Measurements from ENCODE around the gene SMOC1.
A peak's percentile ranks its signal among the peaks of the same experiment; 100 is the strongest.

Gene SMOC1

GRCh38 chr14:70011098-70011497 lies 131.9 kb downstream of the SMOC1 start:
- no peak for DNase-seq (ENCODE audit: low spot score)

DNA sequence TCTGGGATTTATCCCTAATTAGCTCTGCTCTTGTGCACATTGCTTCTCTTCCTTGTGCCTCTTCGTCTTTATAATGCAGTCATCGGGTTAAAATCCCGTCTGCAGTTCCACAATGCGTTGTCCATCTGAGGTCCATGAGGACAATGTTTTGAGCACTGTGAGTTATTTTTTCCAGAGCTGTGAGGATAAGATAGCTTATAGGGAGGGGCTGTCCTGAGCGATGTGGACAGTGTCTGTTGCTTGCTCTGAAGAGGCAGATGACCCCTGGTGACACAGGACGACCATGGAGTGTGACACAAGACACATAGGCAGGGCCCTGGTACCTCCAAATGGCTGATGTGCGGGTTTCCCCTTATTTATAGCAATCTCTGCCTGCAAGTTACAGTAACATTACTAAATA lies 132.5 kb downstream of the SMOC1 start:
- no peak for DNase-seq (ENCODE audit: low spot score)

DNA sequence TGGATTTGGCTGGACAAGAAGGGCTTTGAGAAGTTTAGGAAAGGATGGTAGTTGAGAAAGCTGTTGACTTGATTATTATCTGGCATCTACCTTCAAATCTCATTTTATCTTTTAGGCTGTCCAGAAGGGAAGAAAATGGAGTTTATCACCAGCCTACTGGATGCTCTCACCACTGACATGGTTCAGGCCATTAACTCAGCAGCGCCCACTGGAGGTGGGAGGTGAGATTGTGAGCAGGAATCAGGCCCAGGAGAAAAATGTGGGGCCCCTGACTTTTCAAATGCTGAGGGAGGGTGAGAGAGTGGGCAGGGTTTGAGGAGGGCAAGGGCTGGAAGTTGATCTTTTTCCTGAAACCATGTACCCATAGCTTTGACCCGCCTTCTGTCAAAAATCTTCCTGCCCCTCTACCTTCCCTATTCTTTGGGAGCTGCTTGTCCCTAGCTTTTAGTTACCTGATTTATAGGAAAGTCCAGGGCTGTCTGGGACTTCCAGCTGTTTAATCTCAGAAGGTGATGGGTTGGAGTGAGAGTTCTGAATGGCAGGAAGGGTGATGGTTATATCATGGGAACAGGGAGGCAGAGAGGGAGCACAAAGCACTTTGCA lies 134.2 kb downstream of the SMOC1 start:
- peak; percentile 4 for DNase-seq (ENCODE audit: low spot score)

- DNase-seq (ENCODE audit: low spot score): no peak
Measured at GRCh38 chr14:70014406-70015095, 135.3 kb downstream of the SMOC1 start.

- DNase-seq (ENCODE audit: low spot score): no peak
Measured at GRCh38 chr14:70018230-70018629, 139.0 kb downstream of the SMOC1 start.

GRCh38 chr14:70018713-70019211 lies 139.5 kb downstream of the SMOC1 start:
- DNase-seq (ENCODE audit: low spot score): no peak

GRCh38 chr14:70019695-70020094 lies 140.5 kb downstream of the SMOC1 start:
- no peak for DNase-seq (ENCODE audit: low spot score)

GRCh38 chr14:70020352-70021170 lies 141.3 kb downstream of the SMOC1 start:
- DNase-seq (ENCODE audit: low spot score): no peak

GRCh38 chr14:70021548-70022220 lies 142.5 kb downstream of the SMOC1 start:
- no peak for DNase-seq (ENCODE audit: low spot score)

- DNase-seq (ENCODE audit: low spot score): no peak
Measured at GRCh38 chr14:70022771-70023445, 143.7 kb downstream of the SMOC1 start.

- DNase-seq (ENCODE audit: low spot score): no peak
Measured at GRCh38 chr14:70023871-70024270, 144.7 kb downstream of the SMOC1 start.

- DNase-seq (ENCODE audit: low spot score): peak; percentile 43
Measured at GRCh38 chr14:70027785-70028428, 148.7 kb downstream of the SMOC1 start.

DNA sequence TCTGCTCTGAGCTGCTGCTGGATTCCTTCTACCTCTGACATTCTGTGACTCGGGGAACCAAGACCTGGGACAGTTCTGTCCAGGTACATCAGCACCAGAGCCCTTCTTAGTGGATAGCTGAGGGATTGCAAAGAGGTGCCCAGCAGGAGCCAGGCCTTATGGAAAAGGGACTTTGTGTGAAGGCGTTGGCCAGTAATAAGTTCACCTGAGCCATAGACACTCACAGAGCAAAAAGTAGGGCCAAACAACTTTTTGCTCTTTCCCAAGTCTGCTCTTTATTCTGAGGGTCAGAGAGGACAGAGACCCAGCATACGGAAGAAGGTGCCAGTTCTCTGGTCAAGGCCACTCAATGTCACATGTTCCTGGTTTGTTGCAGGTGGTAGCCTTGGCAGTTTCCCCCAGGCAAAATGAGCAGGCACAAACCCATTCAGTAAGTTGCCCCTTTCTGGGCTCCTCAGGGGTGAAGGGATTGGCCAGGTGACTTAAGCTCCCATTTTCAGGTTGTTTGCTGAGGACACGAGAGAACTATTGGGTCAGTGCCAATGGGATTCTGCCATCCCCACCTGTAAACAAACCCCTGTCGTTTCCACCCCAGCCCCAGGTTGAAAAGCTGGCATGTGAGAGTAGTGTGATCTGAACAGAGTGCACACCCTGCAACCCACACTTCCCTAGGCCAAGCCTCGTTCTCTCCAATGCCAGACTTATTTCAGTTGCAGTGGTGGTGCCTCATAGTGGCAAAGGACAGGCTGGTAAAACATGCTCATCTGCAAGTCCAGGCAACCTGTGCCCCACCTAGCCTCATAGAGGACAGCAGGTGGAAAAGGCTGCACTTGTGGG lies 150.3 kb downstream of the SMOC1 start:
- no peak for DNase-seq (ENCODE audit: low spot score)

DNA sequence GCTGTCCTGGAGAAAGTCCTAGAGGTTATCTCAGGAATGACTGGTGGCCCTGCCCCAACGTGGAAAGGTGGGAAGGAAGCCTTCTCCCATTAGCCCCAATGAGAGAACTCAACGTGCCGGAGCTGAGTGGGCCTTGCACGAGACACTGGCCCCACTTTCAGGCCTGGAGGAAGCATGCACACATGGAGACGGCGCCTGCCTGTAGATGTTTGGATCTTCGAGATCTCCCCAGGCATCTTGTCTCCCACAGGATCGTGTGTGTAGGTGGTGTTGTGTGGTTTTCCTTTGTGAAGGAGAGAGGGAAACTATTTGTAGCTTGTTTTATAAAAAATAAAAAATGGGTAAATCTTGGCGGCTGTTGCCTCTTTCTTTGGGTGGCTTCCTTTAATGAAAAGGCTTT lies 152.8 kb downstream of the SMOC1 start:
- DNase-seq (ENCODE audit: low spot score): no peak

- DNase-seq (ENCODE audit: low spot score): no peak
Measured at GRCh38 chr14:70032447-70032846, 153.2 kb downstream of the SMOC1 start.

DNA sequence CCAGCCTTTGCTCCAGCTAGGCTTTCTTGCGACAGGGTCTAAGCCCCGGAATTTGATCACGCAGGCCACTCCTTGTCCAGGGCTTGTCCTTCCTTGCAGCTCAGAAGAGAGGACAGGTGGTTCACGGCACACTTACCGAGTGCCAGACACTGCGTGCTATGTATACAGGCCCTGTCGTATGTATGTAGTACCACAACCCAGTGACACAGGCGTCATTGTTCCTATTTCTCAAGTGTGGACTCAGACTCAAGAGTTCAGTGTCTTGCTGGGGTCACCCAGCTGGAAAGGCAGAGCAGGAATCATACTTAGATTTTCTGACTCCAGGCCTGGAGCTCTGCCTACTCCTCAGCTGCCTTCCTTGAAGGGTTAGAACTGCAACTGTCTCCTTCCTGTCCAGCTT lies 153.9 kb downstream of the SMOC1 start:
- no peak for DNase-seq (ENCODE audit: low spot score)

DNA sequence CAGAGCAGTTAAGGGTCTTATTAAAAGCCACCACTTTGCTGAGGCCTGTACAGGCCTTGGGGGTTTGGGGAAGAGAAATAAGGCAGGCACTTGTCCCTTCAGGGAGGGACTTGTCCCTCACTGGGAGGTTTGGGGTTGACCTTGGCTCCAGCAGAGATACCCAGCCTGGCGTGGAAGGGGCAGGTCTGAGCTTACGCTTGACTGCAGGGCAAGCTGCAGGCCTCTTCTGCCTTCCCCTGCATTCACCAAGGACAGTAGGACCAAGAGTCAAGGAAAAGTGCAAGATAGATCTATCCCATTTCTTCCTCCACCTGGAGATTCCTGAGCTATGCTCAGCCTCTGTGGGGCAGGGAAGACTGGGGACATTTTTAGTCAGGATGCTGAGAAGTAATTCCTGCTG lies 154.3 kb downstream of the SMOC1 start:
- no peak for DNase-seq (ENCODE audit: low spot score)

DNA sequence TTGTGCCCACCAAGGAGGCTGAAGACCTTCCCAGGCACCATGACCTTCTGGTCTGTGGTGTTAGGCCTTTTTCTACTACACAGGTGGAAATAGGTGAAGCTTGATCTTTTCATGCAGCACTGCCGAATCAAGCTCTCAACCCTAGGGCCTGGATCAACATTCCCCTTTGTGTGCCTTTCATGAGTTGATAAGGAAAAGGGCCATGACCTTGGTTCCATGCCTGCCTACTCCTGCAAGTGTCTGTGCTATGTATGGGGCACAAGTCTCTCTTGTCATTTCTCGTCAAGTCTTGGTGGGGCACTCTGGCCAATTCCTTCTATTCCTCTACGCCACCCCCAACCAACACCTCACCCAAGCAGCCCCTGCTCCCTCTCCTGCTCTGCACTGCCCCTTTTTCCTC lies 155.0 kb downstream of the SMOC1 start:
- no peak for DNase-seq (ENCODE audit: low spot score)

- DNase-seq (ENCODE audit: low spot score): no peak
Measured at GRCh38 chr14:70036665-70037064, 157.4 kb downstream of the SMOC1 start.

DNA sequence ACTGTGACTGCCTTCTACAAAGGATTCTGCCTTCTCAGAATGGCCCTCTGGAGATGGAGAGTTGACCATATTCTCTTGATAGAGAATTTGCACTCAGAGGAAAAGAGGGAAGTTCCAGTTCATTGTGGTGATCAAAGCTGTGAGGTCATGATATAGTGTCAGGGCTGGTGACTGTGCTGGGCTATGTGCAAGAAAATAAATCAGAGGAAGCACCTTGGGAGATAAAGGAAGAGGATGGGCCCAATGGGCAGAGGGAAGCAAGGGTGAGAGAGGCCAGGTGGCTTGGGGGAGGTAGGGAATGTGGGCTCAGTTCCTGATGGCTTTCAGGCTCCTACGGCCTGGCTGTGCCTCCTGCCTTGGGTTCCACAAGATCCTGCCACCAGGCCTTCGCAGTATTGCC lies 163.8 kb downstream of the SMOC1 start:
- DNase-seq (ENCODE audit: low spot score): no peak

All from CD4-positive, alpha-beta T cell treated with Interleukin-15 for 4 hours (primary cell).